HepG2 (cell line): Measurements from ENCODE around the gene PIK3CD.

Experiments
- NONO ChIP-seq, 2 experiments: fragments of 450-650 bp in 1 of 2; sonication (generic) in 1 of 2; formaldehyde crosslinking in 1 of 2; IDR thresholded peaks in 1 of 2; conservative IDR thresholded peaks in 1 of 2; 2 replicates each; pipeline versions ENCODE4 v1.6.1 to v1.8.0; 2017 to 2022; ENCODE audit warnings: mild to moderate bottlenecking in 1 of 2, missing genetic modification reagents in 1 of 2, moderate library complexity in 1 of 2
- TCF7L2 ChIP-seq: IDR thresholded peaks from 2 replicates; pipeline ENCODE4 v1.6.1; 2011; ENCODE audit warnings: mild to moderate bottlenecking, low read depth, low read length, moderate library complexity

GRCh38 chr1:9612871-9613624 lies 38.5 kb upstream of the PIK3CD start:
- no peak for TF ChIP-seq TCF7L2
- no peak for TF ChIP-seq NONO (IDR thresholded peaks at IDR 0.05)
- no peak for TF ChIP-seq NONO (CRISPR knock-in tag; conservative IDR thresholded peaks at IDR 0.05)
